IMR-90 (cell line): ENCODE measurements around the gene NCLN. TPM values are rescaled to one million over a fixed set of nuclear protein-coding genes. Genes with fewer than 3 reads are reported as not detected.

Experiments
- ATAC-seq: fragments of 200-7000 bp; cut with Tn5 transposase; 2 replicates; pipeline ENCODE4 v1.9.1; 2020; ENCODE audit warnings: low read depth, mild to moderate bottlenecking, moderate library complexity
- BruUV-seq: library from RNA; stranded (reverse); fragments of 400-500 nt; replicated peaks from 2 replicates; lab custom pipeline; 2021; lab: Mats Ljungman, UMichigan
- CTCF ChIA-PET: fragments of 300-600 bp; formaldehyde crosslinking; extraction: SDS; loops from one replicate; lab custom pipeline; 2021; ENCODE audit warnings: antibody characterized with exemption; lab: Yijun Ruan, JAX
- POLR2A ChIA-PET: fragments of 300-600 bp; sonication (Branson Sonifier 250); formaldehyde crosslinking; loops from one replicate; lab custom pipeline; 2022; ENCODE audit warnings: antibody characterized with exemption; ENCODE audit not compliant: unreplicated experiment; lab: Charles Lee
- DNase-seq: peaks from one replicate; pipeline ENCODE4 v3.0.0; 2013
- H2AFZ ChIP-seq: replicated peaks from 2 replicates; pipeline ENCODE3; 2013; ENCODE audit warnings: low read length, mild to moderate bottlenecking; ENCODE audit not compliant: poor library complexity
- H2AK5ac ChIP-seq: 2 replicates; pipeline ENCODE4 v1.6.1; 2013; ENCODE audit warnings: low read depth, low read length, inconsistent platforms
- H2AK9ac ChIP-seq: replicated peaks from 2 replicates; pipeline ENCODE3; 2013; ENCODE audit warnings: mild to moderate bottlenecking, low read depth, low read length, moderate library complexity; ENCODE audit not compliant: poor library complexity
- H2BK120ac ChIP-seq: 2 replicates; pipeline ENCODE4 v1.6.1; 2013; ENCODE audit warnings: low read depth, low read length, inconsistent platforms
- H2BK15ac ChIP-seq: 3 replicates; pipeline ENCODE4 v1.6.1; 2013; ENCODE audit warnings: low read depth, low read length, inconsistent platforms
- H2BK20ac ChIP-seq: 2 replicates; pipeline ENCODE4 v1.6.1; 2013; ENCODE audit warnings: low read depth, mild to moderate bottlenecking, inconsistent platforms, low read length, moderate library complexity
- H2BK5ac ChIP-seq: 2 replicates; pipeline ENCODE4 v1.6.1; 2013; ENCODE audit warnings: mild to moderate bottlenecking, low read depth, low read length, inconsistent platforms; ENCODE audit not compliant: poor library complexity, severe bottlenecking
- H3K14ac ChIP-seq: replicated peaks from 2 replicates; pipeline ENCODE4 v1.6.1; 2013; ENCODE audit warnings: low read depth, low read length, inconsistent platforms
- H3K18ac ChIP-seq: 2 replicates; pipeline ENCODE4 v1.6.1; 2013; ENCODE audit warnings: low read depth, low read length, control low read depth
- H3K23ac ChIP-seq: 2 replicates; pipeline ENCODE4 v1.6.1; 2013; ENCODE audit warnings: low read depth, low read length, inconsistent platforms
- H3K27ac ChIP-seq: 2 replicates; pipeline ENCODE4 v1.5.1; 2013; ENCODE audit warnings: mild to moderate bottlenecking, control low read depth, low read length; ENCODE audit not compliant: insufficient read depth
- H3K27me3 ChIP-seq: 2 replicates; pipeline ENCODE4 v1.6.1; 2013; ENCODE audit warnings: low read length; ENCODE audit not compliant: control insufficient read depth, insufficient read depth
- H3K36me3 ChIP-seq: 2 replicates; pipeline ENCODE4 v1.6.1; 2013; ENCODE audit warnings: low read length, mixed read lengths; ENCODE audit not compliant: control insufficient read depth, insufficient read depth
- H3K4ac ChIP-seq: 2 replicates; pipeline ENCODE4 v1.6.1; 2013; ENCODE audit warnings: low read depth, low read length, inconsistent platforms
- H3K4me1 ChIP-seq: 2 replicates; pipeline ENCODE4 v1.6.1; 2013; ENCODE audit warnings: low read length, mixed read lengths; ENCODE audit not compliant: control insufficient read depth, insufficient read depth
- H3K4me2 ChIP-seq: 2 replicates; pipeline ENCODE4 v1.6.1; 2013; ENCODE audit warnings: low read depth, mild to moderate bottlenecking, control low read depth, low read length, moderate library complexity
- H3K4me3 ChIP-seq: 2 replicates; pipeline ENCODE4 v1.5.1; 2013; ENCODE audit warnings: low read depth, mild to moderate bottlenecking, control low read depth, low read length, moderate library complexity; ENCODE audit not compliant: insufficient read depth
- H3K56ac ChIP-seq: 2 replicates; pipeline ENCODE4 v1.6.1; 2013; ENCODE audit warnings: low read length, inconsistent platforms; ENCODE audit not compliant: insufficient read depth; ENCODE audit errors: extremely low read depth
- H3K79me1 ChIP-seq, 2 experiments: 2 replicates each; pipeline ENCODE4 v1.6.1; 2013; ENCODE audit warnings: low read length in 2 of 2, inconsistent platforms in 1 of 2, low read depth in 1 of 2
- H3K9ac ChIP-seq: 2 replicates; pipeline ENCODE4 v1.6.1; 2013; ENCODE audit warnings: low read depth, low read length, control low read depth
- H3K9me1 ChIP-seq: 2 replicates; pipeline ENCODE4 v1.6.1; 2013; ENCODE audit warnings: low read length, inconsistent platforms; ENCODE audit not compliant: insufficient read depth
- H3K9me3 ChIP-seq: 2 replicates; pipeline ENCODE4 v1.6.1; 2013; ENCODE audit warnings: low read length; ENCODE audit not compliant: control insufficient read depth, insufficient read depth
- H4K20me1 ChIP-seq: 2 replicates; pipeline ENCODE4 v1.6.1; 2013; ENCODE audit warnings: low read length, inconsistent platforms; ENCODE audit not compliant: insufficient read depth
- H4K5ac ChIP-seq: 2 replicates; pipeline ENCODE4 v1.6.1; 2013; ENCODE audit warnings: mild to moderate bottlenecking, low read depth, low read length, control low read depth
- H4K8ac ChIP-seq, 2 experiments: 2 replicates each; pipeline ENCODE4 v1.6.1; 2013; ENCODE audit warnings: low read depth in 2 of 2, low read length in 2 of 2, control low read depth in 1 of 2, inconsistent platforms in 1 of 2
- H4K91ac ChIP-seq: 2 replicates; pipeline ENCODE4 v1.6.1; 2013; ENCODE audit warnings: low read depth, low read length, inconsistent platforms; ENCODE audit not compliant: insufficient read depth
- BHLHE40 ChIP-seq: fragments of 150-350 bp; IDR thresholded peaks from 2 replicates; pipeline ENCODE4 v1.6.1; 2016; ENCODE audit warnings: mild to moderate bottlenecking, low read depth, low read length
- CEBPB ChIP-seq: IDR thresholded peaks from 2 replicates; pipeline ENCODE4 v1.6.1; 2012; ENCODE audit warnings: low read depth, low read length, improper control_type of control experiment
- FOS ChIP-seq: fragments of 150-350 bp; IDR thresholded peaks from 2 replicates; pipeline ENCODE4 v1.6.1; 2016; ENCODE audit warnings: low read depth, low read length
- MAZ ChIP-seq: IDR thresholded peaks from 2 replicates; pipeline ENCODE4 v1.6.1; 2012; ENCODE audit warnings: low read depth, mild to moderate bottlenecking, low read length, improper control_type of control experiment, moderate library complexity, borderline replicate concordance
- MXI1 ChIP-seq: IDR thresholded peaks from 2 replicates; pipeline ENCODE4 v1.6.1; 2012; ENCODE audit warnings: low read depth, mild to moderate bottlenecking, low read length, moderate library complexity, borderline replicate concordance
- NFE2L2 ChIP-seq: fragments of 150-350 bp; IDR thresholded peaks from 2 replicates; pipeline ENCODE4 v1.6.1; 2016; ENCODE audit warnings: low read depth, mild to moderate bottlenecking, low read length
- RCOR1 ChIP-seq: IDR thresholded peaks from 2 replicates; pipeline ENCODE4 v1.6.1; 2012; ENCODE audit warnings: mild to moderate bottlenecking, low read length, improper control_type of control experiment; ENCODE audit not compliant: insufficient replicate concordance
- WGBS, 2 experiments: methylation state at CpG; one replicate each; pipeline versions ENCODE4 v1.1.5 to v1.1.7; 2013; ENCODE audit warnings: missing lambda C conversion rate in 2 of 2; ENCODE audit not compliant: insufficient read length in 1 of 2; ENCODE audit errors: extremely low coverage in 2 of 2; 5-methylcytosine and 5-hydroxymethylcytosine counted together
- dilution Hi-C: fragments of 300-500 bp; cut with HindIII; formaldehyde crosslinking; loops from one replicate; pipeline ENCODE4 v1.14.3; 2018; ENCODE audit warnings: low sequenced_read_pairs; ENCODE audit not compliant: unreplicated experiment
- in situ Hi-C: fragments of 300-500 bp; cut with MboI; formaldehyde crosslinking; loops from 3 replicates; pipeline ENCODE4 v1.14.3; 2019; ENCODE audit warnings: low sequenced_read_pairs, inconsistent platforms, mixed read lengths
- intact Hi-C: fragments of 100-400 bp; cut with micrococcal nuclease; formaldehyde crosslinking; loops from 2 replicates; pipeline ENCODE4 v1.10.0; 2022
- polyA plus RNA-seq, 3 experiments: library from polyadenylated mRNA; depleted of rRNA; stranded (reverse); fragments of >200 nt; gene quantifications; 2 replicates each; pipeline ENCODE4 v1.2.3, GENCODE V29; 2012; ENCODE audit warnings: low replicate concordance in 1 of 3
- total RNA-seq: library from RNA; depleted of rRNA; stranded (reverse); fragments of >200 nt; gene quantifications from 2 replicates; pipeline ENCODE4 v1.2.3, GENCODE V29; 2012

Gene NCLN
- total and polyA plus RNA-seq, 2 of the 4 experiments (the other 2 are of a cell fraction), result 32.8 to 90.8 TPM

DNA sequence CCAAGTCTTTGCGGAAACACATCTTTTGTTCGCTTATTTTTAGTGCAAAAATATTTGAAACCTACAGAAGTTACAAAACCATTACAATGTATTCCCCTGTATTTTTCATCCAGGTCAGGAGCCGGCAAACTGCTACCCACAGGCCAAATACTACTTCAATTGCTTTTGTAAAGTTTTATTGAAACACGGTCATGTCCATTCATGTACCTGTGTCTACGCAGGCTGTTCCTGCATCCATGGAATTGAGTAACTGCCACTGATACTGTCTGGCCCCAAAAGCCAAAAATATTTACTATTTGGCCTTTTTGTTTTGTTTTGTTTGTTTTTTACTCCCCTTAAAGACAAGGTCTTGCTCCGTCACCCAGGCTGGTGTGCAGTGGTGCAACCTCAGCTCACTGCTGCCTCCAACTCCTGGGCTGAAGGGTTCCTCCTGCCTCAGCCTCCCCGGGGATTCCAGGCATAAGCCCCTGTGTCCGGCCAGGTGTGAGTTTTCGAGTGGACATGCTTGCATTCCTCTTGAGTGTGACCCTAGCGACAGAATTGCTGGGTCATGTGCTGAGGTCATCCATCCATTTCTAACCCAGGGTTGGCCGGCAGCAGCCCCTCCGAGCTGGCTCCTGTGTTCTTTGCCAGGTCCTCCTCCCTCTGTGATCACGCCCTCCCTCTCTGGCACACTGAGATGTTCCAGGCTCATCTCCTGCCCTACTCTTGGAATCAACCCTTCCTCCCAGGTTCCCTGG, 18.0 kb upstream of the NCLN start:
- Histone ChIP-seq H3K4me2 (no peak overlapping the region), H3K79me1 (no peaks in the 10 kb centered on the region), H3K9me3 (no peaks in the 10 kb centered on the region), H2AFZ (peak overlapping the region; percentile 61), H3K4me1 (no peaks in the 10 kb centered on the region; the same call in 1 of the 2 replicates), H3K9me1 (no peaks in the 10 kb centered on the region), H2AK9ac (no peak overlapping the region), H2BK15ac (no peak overlapping the region), H4K5ac (no peak overlapping the region), H3K4ac (no peak overlapping the region), H3K18ac (no peak overlapping the region), H4K8ac (no peak overlapping the region), H3K14ac (no peak overlapping the region), H2AK5ac (no peak overlapping the region), H3K23ac (no peak overlapping the region), H2BK5ac (no peak overlapping the region), H3K27me3 (no peaks in the 10 kb centered on the region; the same call in 1 of the 2 replicates), H2BK20ac (no peak overlapping the region), H3K27ac (no peak overlapping the region), H4K91ac (no peak overlapping the region), H3K56ac (no peak overlapping the region), H4K20me1 (no peaks in the 10 kb centered on the region), H2BK120ac (no peak overlapping the region), H3K9ac (no peak overlapping the region), H3K4me3 (no peak overlapping the region), H3K36me3 (no peaks in the 10 kb centered on the region)
- DNase-seq (no peak), ATAC-seq (no peak)
- CTCF ChIA-PET, result no interaction called here
- dilution Hi-C loops, result no loop called here
- POLR2A ChIA-PET, result no interaction called here
- no TSS peak for BruUV-seq
- 10% methylated on average over 2 of the region's 13 CpGs; no CpG with 5 or more reads in 1 of the 2 experiments for WGBS, 2 experiments
- intact Hi-C loops, result no loop called here
- TF ChIP-seq FOS (no peak), MAZ (no peak), BHLHE40 (no peak), MXI1 (no peak), CEBPB (no peak), RCOR1 (no peak), NFE2L2 (no peak)
- in situ Hi-C loops, result no loop called here
